Activated CD4-positive, alpha-beta memory T cell treated with anti-CD3 and anti-CD28 coated beads for 36 hours (primary cell): Measurements from ENCODE around the gene MROH7. TPM values are rescaled to one million over a fixed set of nuclear protein-coding genes. Genes with fewer than 3 reads are reported as not detected.

Experiments
- CTCF ChIA-PET: fragments of 350-600 bp; sonication (Branson Sonifier 250); formaldehyde crosslinking; loops from one replicate; lab custom pipeline; 2021; ENCODE audit warnings: antibody characterized with exemption, inconsistent platforms; lab: Charles Lee
- POLR2A ChIA-PET: fragments of 350-600 bp; sonication (Branson Sonifier 250); formaldehyde crosslinking; loops from one replicate; lab custom pipeline; 2021; ENCODE audit warnings: antibody characterized with exemption; lab: Charles Lee
- DNase-seq: peaks from one replicate; pipeline ENCODE4 v3.0.0-alpha.2; 2020
- H3K27ac Mint-ChIP-seq: one replicate; pipeline ENCODE4 v1.8.0; 2021; ENCODE audit warnings: mixed read lengths
- H3K27me3 Mint-ChIP-seq: one replicate; pipeline ENCODE4 v1.8.0; 2021; ENCODE audit warnings: mixed read lengths
- H3K36me3 Mint-ChIP-seq: one replicate; pipeline ENCODE4 v1.8.0; 2021; ENCODE audit warnings: mixed read lengths
- H3K4me1 Mint-ChIP-seq: one replicate; pipeline ENCODE4 v1.8.0; 2021; ENCODE audit warnings: low read depth, mixed read lengths
- H3K4me3 Mint-ChIP-seq: one replicate; pipeline ENCODE4 v1.8.0; 2021; ENCODE audit warnings: mild to moderate bottlenecking, mixed read lengths
- H3K9me3 Mint-ChIP-seq: one replicate; pipeline ENCODE4 v1.8.0; 2021; ENCODE audit warnings: mixed read lengths
- intact Hi-C: fragments of 100-400 bp; cut with micrococcal nuclease; formaldehyde crosslinking; loops from one replicate; pipeline ENCODE4 v1.15.1; 2023
- total RNA-seq, 2 experiments: library from RNA; stranded (reverse); gene quantifications; one replicate each; pipeline ENCODE4 v1.2.3, GENCODE V29; 2021

Gene MROH7
- total RNA-seq, 2 experiments from 2014 or later: 0.05 TPM; not detected in 1

DNA sequence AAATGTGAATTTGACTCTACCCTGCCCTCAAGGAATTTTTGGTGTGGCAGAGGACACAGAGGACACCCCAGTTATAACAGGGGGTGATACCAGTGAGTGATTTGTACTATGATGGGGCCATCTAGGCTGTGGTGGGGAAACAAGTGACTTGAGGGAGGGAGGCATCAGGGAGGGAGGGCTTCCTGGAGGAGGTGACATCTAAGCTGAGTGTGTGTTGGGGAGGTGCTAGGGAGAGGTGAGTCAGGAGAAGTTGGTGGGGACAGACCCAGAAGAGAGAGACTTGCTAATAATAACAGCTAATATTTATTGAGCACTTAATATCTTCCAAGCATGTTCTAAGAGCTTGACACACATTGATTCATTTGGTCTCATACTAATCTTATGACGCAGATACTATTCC is 54.2 kb downstream of the MROH7 start:
- CTCF ChIA-PET: no interaction called here

DNA sequence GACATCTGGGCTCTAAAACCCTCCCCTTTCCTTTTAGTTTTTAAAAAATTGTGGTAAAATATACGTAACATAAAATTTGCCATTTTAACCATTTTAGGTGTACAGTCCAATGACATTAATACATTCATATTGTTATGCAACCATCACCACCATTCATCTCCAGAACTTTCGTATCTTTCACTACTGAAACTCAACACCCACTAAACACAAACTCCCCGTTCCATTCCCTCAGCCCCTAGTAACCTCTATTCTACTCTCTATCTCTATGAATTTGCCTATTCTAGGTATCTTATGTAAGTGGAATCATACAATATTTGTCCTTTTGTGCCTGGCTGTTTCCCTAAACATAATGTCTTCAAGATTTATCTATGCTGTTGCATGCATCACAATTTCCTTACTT is 54.7 kb downstream of the MROH7 start:
- H3K4me3 Mint-ChIP-seq: no peak overlapping the region
- intact Hi-C loops: no loop called here
- H3K27me3 Mint-ChIP-seq: peaks cover 15% of the 10 kb centered on the region
- no peaks in the 10 kb centered on the region for H3K9me3 Mint-ChIP-seq
- ChIA-PET CTCF (no interaction called here), POLR2A (no interaction called here)
- no peaks in the 10 kb centered on the region for H3K36me3 Mint-ChIP-seq
- H3K27ac Mint-ChIP-seq: no peak overlapping the region
- peaks cover 9% of the 10 kb centered on the region for H3K4me1 Mint-ChIP-seq
- no peak for DNase-seq

More for the DNA sequence above, 54.2 kb downstream of the MROH7 start:
- Mint-ChIP-seq H3K36me3 (no peaks in the 10 kb centered on the region), H3K4me1 (peaks cover 9% of the 10 kb centered on the region), H3K9me3 (no peaks in the 10 kb centered on the region), H3K27me3 (peaks cover 16% of the 10 kb centered on the region), H3K4me3 (no peak overlapping the region), H3K27ac (no peak overlapping the region)
- DNase-seq: no peak
- POLR2A ChIA-PET: no interaction called here
- intact Hi-C loops: no loop called here

DNA sequence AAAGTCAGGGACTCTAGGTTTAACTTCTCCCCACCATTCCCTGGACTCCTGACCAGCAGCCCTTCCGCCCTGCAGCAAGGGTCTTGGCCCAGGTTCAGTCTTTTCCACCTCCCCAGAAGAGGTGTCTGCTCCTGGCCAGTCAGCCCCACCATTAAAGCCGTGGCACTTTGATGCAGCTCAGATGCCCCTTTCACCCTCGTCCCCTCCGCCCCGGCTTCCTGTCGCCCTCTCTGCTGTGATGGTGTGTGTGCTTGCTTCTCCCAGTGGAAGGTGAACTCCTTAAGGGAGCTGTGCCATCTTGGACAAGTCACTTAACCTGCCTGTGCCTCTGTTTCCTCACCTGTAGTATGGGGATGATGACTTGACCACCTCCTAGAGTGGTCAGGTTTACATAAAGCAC is 56.3 kb downstream of the MROH7 start:
- no peak overlapping the region for H3K4me3 Mint-ChIP-seq
- H3K36me3 Mint-ChIP-seq: no peaks in the 10 kb centered on the region
- no peak for DNase-seq
- H3K27me3 Mint-ChIP-seq: peaks cover 20% of the 10 kb centered on the region
- intact Hi-C loops: no loop called here
- no peak overlapping the region for H3K27ac Mint-ChIP-seq
- H3K9me3 Mint-ChIP-seq: no peaks in the 10 kb centered on the region
- ChIA-PET POLR2A (no interaction called here), CTCF (no interaction called here)
- H3K4me1 Mint-ChIP-seq: peaks cover 9% of the 10 kb centered on the region

DNA sequence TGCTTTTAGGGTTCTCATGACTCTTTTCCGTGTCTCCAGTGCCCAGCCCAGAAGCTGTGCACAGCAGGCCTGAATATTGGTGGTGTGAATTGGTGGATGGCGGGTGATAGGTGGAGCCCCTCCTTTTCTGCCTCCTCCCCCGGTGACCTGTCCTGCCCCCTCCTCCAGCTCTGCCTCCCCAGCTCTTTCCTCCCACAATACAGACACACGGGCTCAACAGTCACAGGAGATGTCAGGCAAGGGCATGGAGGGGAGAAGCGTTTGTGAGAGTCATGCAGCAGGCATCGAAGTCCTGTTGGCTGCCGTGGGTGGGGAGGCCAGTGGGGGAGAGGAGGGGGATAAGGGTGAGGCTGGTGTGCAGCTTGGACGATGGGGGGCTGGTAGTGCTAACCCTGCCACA is 56.8 kb downstream of the MROH7 start:
- intact Hi-C loops: no loop called here
- ChIA-PET CTCF (no interaction called here), POLR2A (no interaction called here)
- H3K4me1 Mint-ChIP-seq: peaks cover 9% of the 10 kb centered on the region
- DNase-seq: no peak
- no peaks in the 10 kb centered on the region for H3K9me3 Mint-ChIP-seq
- H3K27ac Mint-ChIP-seq: no peak overlapping the region
- peaks cover 23% of the 10 kb centered on the region for H3K27me3 Mint-ChIP-seq
- H3K36me3 Mint-ChIP-seq: no peaks in the 10 kb centered on the region
- H3K4me3 Mint-ChIP-seq: no peak overlapping the region

- Mint-ChIP-seq H3K9me3 (no peaks in the 10 kb centered on the region), H3K27ac (no peak overlapping the region), H3K36me3 (no peaks in the 10 kb centered on the region), H3K4me1 (peaks cover 9% of the 10 kb centered on the region), H3K4me3 (no peak overlapping the region), H3K27me3 (peaks cover 23% of the 10 kb centered on the region)
- POLR2A ChIA-PET: no interaction called here
- DNase-seq: no peak
- CTCF ChIA-PET: interaction anchor here (1.4 kb wide), 1 partner anchor 28 kb away, joined by 3 read pairs; no protein-coding TSS in a partner anchor
- intact Hi-C loops: no loop called here
Observed at GRCh38 chr1:54699936-54700525, 58.4 kb downstream of the MROH7 start.

DNA sequence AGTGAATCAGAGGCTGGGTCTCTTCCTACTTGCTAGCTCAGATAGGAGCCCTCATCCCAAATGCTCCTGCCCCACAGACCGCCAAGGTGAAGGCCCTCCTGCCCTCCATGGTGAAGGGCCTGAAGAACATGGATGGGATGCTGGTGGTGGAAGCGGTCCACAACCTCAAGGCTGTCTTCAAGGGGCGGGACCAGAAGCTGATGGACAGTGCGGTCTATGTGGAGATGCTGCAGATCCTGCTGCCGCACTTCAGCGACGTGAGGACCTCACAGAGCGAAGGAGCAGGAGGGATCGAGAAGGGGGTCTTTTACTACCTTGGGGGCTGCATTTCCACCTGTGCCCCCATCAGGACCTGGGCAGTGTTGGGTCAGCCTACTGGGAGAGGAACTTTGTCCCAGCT is 59.5 kb downstream of the MROH7 start:
- CTCF ChIA-PET: interaction anchor here (0.8 kb wide), 1 partner anchor 91 kb away, joined by 3 read pairs; no protein-coding TSS in a partner anchor
- intact Hi-C loops: no loop called here
- Mint-ChIP-seq H3K27ac (no peak overlapping the region), H3K4me1 (peaks cover 4% of the 10 kb centered on the region), H3K4me3 (no peak overlapping the region), H3K27me3 (peaks cover 23% of the 10 kb centered on the region), H3K36me3 (no peaks in the 10 kb centered on the region), H3K9me3 (no peaks in the 10 kb centered on the region)
- DNase-seq: no peak
- POLR2A ChIA-PET: interaction anchor here (0.6 to 0.8 kb wide), 2 partner anchors 15 to 78 kb away, joined by 3 read pairs; no protein-coding TSS in a partner anchor

GRCh38 chr1:54701996-54702395 is 60.4 kb downstream of the MROH7 start:
- CTCF ChIA-PET: interaction anchor here (0.8 kb wide), 1 partner anchor 90 kb away, joined by 3 read pairs; no protein-coding TSS in a partner anchor
- Mint-ChIP-seq H3K27ac (no peak overlapping the region), H3K27me3 (peaks cover 22% of the 10 kb centered on the region), H3K9me3 (no peaks in the 10 kb centered on the region), H3K4me1 (no peaks in the 10 kb centered on the region), H3K36me3 (no peaks in the 10 kb centered on the region), H3K4me3 (no peak overlapping the region)
- POLR2A ChIA-PET: no interaction called here
- DNase-seq: no peak
- intact Hi-C loops: no loop called here

DNA sequence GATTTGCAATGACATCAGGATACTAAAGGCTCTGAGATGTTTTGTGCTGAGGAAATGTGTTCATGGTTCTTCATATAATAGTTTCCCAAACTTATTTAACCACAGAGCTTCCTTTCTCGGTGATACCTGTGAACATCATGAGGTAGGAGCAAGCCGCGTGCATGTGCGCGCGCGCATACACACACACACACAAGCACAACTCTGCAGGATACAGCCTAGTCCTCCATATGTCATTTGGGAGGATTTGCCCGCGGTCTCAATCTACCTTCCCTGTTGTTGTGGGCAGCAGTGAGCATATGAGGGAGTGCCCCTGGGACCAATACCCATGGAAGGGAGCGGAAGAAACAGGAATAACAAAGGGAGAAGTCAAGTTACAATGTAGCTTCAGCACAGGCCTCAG is 61.9 kb downstream of the MROH7 start:
- peaks cover 15% of the 10 kb centered on the region for H3K27me3 Mint-ChIP-seq
- H3K4me3 Mint-ChIP-seq: no peak overlapping the region
- no peaks in the 10 kb centered on the region for H3K9me3 Mint-ChIP-seq
- H3K4me1 Mint-ChIP-seq: no peaks in the 10 kb centered on the region
- intact Hi-C loops: no loop called here
- POLR2A ChIA-PET: no interaction called here
- DNase-seq: no peak
- no peaks in the 10 kb centered on the region for H3K36me3 Mint-ChIP-seq
- H3K27ac Mint-ChIP-seq: no peak overlapping the region
- CTCF ChIA-PET: no interaction called here

DNA sequence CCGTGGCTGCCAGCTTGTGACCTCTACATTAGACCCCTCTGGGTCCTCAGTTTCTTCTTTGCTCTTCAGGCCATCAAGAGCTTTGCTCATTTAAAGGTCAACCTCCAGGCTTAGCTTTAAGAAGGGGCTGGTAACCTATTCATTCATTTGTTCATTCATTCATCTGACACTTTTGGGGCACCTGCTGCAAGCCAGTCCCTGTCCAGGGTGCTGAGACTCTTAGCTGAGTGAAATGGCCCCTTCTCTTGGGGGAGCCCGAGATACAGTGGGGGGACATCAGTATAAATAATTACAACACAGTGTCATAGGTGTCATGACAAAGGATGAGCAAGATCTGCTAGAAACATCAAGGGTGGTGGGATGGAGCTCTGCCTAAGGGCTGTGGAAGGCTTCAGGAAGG is 63.6 kb downstream of the MROH7 start:
- CTCF ChIA-PET: no interaction called here
- Mint-ChIP-seq H3K27ac (no peak overlapping the region), H3K9me3 (no peaks in the 10 kb centered on the region), H3K36me3 (no peaks in the 10 kb centered on the region), H3K27me3 (peaks cover 14% of the 10 kb centered on the region), H3K4me1 (no peaks in the 10 kb centered on the region), H3K4me3 (no peak overlapping the region)
- POLR2A ChIA-PET: no interaction called here
- intact Hi-C loops: no loop called here
- no peak for DNase-seq

- ChIA-PET CTCF (no interaction called here), POLR2A (no interaction called here)
- Mint-ChIP-seq H3K36me3 (no peaks in the 10 kb centered on the region), H3K9me3 (no peaks in the 10 kb centered on the region), H3K27me3 (peaks cover 14% of the 10 kb centered on the region), H3K27ac (no peak overlapping the region), H3K4me1 (no peaks in the 10 kb centered on the region), H3K4me3 (no peak overlapping the region)
- DNase-seq: no peak
- intact Hi-C loops: no loop called here
Observed at GRCh38 chr1:54706419-54706818, 64.8 kb downstream of the MROH7 start.

DNA sequence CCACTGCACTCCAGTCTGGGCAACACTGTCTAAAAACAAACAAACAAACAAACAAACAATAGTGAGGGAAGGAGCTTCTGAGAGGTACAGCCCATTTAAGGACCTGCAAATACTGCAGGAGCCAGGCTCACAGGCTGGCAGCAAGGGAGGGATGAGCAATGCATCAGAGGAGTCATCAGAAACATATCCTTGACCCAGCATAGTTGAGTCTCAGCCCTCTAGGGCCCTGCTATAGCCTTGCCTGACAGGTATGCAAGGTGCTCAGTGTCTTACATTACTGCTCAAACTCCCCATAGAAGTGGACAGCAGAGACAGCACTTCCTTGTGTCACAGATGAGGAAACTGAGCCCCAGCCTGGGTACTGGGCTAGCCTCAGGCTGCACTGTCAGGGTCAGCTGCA is 66.8 kb downstream of the MROH7 start:
- no peaks in the 10 kb centered on the region for H3K9me3 Mint-ChIP-seq
- POLR2A ChIA-PET: no interaction called here
- H3K36me3 Mint-ChIP-seq: no peaks in the 10 kb centered on the region
- no peak overlapping the region for H3K27ac Mint-ChIP-seq
- no peak for DNase-seq
- H3K4me3 Mint-ChIP-seq: no peak overlapping the region
- peaks cover 6% of the 10 kb centered on the region for H3K27me3 Mint-ChIP-seq
- CTCF ChIA-PET: interaction anchor here (1.3 kb wide), 1 partner anchor 36 kb away, joined by 3 read pairs; no protein-coding TSS in a partner anchor
- H3K4me1 Mint-ChIP-seq: no peaks in the 10 kb centered on the region
- intact Hi-C loops: no loop called here

DNA sequence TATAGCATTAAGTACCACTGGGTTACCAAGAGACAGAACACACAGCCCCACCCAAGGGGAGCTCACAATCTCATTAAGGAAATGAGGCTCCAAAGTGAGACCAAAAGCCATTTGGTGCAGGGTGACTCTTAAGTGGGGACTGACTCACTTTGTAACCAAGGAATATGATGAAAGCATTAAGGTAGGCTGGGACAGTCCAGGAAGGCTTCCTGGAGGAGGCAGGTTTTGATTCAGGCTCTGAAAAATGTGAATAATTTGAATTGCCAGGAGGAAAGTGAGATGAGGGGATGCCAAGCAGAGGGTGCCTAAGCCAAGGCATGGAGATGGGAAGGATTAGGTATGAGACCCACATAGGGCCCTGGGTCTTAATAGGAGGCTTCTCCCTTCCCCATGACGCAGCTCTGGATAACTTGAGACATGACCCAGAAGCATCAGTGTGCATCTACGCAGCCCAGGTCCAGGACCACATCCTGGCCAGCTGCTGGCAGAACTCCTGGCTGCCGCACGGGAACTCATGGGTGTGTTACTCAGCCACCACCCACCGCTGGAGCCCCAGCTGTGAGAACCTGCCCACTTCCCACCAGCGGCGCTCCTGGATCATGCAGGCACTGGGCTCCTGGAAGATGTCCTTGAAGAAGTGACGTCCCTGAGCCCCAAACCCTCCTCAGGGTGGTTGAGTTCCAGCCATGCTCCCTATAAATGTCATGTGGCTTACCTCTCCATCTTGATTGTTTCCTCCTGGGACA is 68.1 kb downstream of the MROH7 start:
- Mint-ChIP-seq H3K9me3 (no peaks in the 10 kb centered on the region), H3K4me3 (no peak overlapping the region), H3K27me3 (peaks cover 6% of the 10 kb centered on the region), H3K27ac (no peak overlapping the region), H3K4me1 (no peaks in the 10 kb centered on the region), H3K36me3 (no peaks in the 10 kb centered on the region)
- intact Hi-C loops: no loop called here
- DNase-seq: no peak
- CTCF ChIA-PET: no interaction called here
- POLR2A ChIA-PET: no interaction called here

- ChIA-PET CTCF (no interaction called here), POLR2A (no interaction called here)
- H3K36me3 Mint-ChIP-seq: no peaks in the 10 kb centered on the region
- peaks cover 6% of the 10 kb centered on the region for H3K27me3 Mint-ChIP-seq
- no peak for DNase-seq
- peaks cover 5% of the 10 kb centered on the region for H3K4me1 Mint-ChIP-seq
- no peak overlapping the region for H3K27ac Mint-ChIP-seq
- H3K4me3 Mint-ChIP-seq: no peak overlapping the region
- H3K9me3 Mint-ChIP-seq: no peaks in the 10 kb centered on the region
- intact Hi-C loops: no loop called here
Observed at GRCh38 chr1:54710434-54710833, 68.8 kb downstream of the MROH7 start.
